ENCODE results near the gene TMEM184B. TPM values are rescaled to one million over a fixed set of nuclear protein-coding genes. Genes with fewer than 3 reads are reported as not detected.

The TMEM184B gene
- total RNA-seq, 1 donor, result 30.0 TPM

DNA sequence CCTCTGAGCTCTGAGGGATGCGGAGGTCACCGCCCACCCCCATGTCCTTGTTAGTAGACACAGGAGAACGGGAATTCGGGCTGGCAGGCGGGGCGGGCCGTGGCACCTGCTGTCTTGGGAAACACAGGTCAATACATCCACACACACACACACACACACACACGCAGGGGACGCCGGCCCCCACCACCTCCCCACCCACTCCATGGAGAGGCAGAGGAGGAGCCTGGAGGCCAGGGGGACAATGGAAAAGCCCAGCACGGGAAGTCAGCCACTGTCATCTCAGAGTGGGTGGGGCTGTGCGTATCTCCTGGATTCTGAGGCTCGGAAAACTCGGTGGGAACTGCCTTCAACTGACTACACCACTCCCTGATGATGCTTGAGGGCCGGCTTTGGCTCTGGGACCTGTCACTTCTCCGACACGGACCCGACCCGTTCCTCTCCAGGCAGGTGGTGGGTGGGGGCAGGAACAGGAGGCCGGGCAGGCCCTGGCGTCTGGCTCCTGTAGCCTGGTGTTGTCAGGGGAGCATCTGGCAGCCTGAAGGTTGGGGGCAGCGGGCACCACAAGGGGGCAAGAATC, 18.5 kb upstream of the TMEM184B start:
- H3K4me3 ChIP-seq (ENCODE audit: insufficient read depth, low read length), result no peak overlapping the region
- DNase-seq (ENCODE audit: insufficient read length, low spot score, missing footprints), result peak; percentile 88
- TF ChIP-seq, protein P1, sequence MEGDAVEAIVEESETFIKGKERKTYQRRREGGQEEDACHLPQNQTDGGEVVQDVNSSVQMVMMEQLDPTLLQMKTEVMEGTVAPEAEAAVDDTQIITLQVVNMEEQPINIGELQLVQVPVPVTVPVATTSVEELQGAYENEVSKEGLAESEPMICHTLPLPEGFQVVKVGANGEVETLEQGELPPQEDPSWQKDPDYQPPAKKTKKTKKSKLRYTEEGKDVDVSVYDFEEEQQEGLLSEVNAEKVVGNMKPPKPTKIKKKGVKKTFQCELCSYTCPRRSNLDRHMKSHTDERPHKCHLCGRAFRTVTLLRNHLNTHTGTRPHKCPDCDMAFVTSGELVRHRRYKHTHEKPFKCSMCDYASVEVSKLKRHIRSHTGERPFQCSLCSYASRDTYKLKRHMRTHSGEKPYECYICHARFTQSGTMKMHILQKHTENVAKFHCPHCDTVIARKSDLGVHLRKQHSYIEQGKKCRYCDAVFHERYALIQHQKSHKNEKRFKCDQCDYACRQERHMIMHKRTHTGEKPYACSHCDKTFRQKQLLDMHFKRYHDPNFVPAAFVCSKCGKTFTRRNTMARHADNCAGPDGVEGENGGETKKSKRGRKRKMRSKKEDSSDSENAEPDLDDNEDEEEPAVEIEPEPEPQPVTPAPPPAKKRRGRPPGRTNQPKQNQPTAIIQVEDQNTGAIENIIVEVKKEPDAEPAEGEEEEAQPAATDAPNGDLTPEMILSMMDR (IDR thresholded peaks at IDR 0.05; ENCODE audit: extremely low read depth, low read depth, low read length), result no peak
- H3K27me3 ChIP-seq (ENCODE audit: insufficient read depth, low read length), result no peaks in the 10 kb centered on the region
- H3K9me3 ChIP-seq (ENCODE audit: low read depth, low read length), result no peaks in the 10 kb centered on the region
- H3K36me3 ChIP-seq (ENCODE audit: insufficient read depth, low read length), result peaks cover 77% of the 10 kb centered on the region
- H3K4me1 ChIP-seq (ENCODE audit: insufficient read depth, low read length), result no peaks in the 10 kb centered on the region
- H3K4me2 ChIP-seq (ENCODE audit: insufficient read depth, low read length), result no peak overlapping the region
- H2AFZ ChIP-seq (ENCODE audit: low read length), result no peak overlapping the region
- H4K20me1 ChIP-seq (ENCODE audit: insufficient read depth, low read length), result peaks cover 25% of the 10 kb centered on the region
- peaks cover 34% of the 10 kb centered on the region for H3K79me2 ChIP-seq (ENCODE audit: insufficient read depth, low read length)
- H3K27ac ChIP-seq (ENCODE audit: low read depth, low read length), result no peak overlapping the region

DNA sequence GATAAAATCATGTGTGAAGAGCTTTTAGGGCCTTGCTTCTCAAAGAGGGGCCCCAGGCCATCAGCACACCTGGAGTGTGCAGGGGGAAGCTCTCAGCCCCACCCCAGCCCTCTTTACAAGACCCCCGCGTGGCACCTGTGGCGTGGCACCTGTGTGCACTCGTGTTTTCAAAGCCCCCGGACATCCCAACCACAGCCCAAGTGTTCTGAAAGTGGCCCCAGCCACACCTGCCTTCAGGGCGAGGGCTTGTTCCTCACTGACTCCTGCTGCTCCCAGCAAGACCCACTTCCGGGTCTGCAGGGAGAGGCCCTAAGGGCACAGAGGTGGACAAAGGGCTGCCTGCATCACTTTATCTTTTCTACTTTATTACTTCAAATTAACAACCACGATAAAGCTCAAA, 17.5 kb upstream of the TMEM184B start:
- peaks cover 67% of the 10 kb centered on the region for H3K36me3 ChIP-seq (ENCODE audit: insufficient read depth, low read length)
- no peak overlapping the region for H3K4me2 ChIP-seq (ENCODE audit: insufficient read depth, low read length)
- peaks cover 18% of the 10 kb centered on the region for H4K20me1 ChIP-seq (ENCODE audit: insufficient read depth, low read length)
- peaks cover 25% of the 10 kb centered on the region for H3K79me2 ChIP-seq (ENCODE audit: insufficient read depth, low read length)
- peak; percentile 50 for DNase-seq (ENCODE audit: insufficient read length, low spot score, missing footprints)
- no peaks in the 10 kb centered on the region for H3K9me3 ChIP-seq (ENCODE audit: low read depth, low read length)
- no peak overlapping the region for H2AFZ ChIP-seq (ENCODE audit: low read length)
- no peak overlapping the region for H3K27ac ChIP-seq (ENCODE audit: low read depth, low read length)
- TF ChIP-seq, protein P1 (IDR thresholded peaks at IDR 0.05; ENCODE audit: extremely low read depth, low read depth, low read length), result no peak
- H3K27me3 ChIP-seq (ENCODE audit: insufficient read depth, low read length), result no peaks in the 10 kb centered on the region
- H3K4me1 ChIP-seq (ENCODE audit: insufficient read depth, low read length), result no peaks in the 10 kb centered on the region
- no peak overlapping the region for H3K4me3 ChIP-seq (ENCODE audit: insufficient read depth, low read length)

DNA sequence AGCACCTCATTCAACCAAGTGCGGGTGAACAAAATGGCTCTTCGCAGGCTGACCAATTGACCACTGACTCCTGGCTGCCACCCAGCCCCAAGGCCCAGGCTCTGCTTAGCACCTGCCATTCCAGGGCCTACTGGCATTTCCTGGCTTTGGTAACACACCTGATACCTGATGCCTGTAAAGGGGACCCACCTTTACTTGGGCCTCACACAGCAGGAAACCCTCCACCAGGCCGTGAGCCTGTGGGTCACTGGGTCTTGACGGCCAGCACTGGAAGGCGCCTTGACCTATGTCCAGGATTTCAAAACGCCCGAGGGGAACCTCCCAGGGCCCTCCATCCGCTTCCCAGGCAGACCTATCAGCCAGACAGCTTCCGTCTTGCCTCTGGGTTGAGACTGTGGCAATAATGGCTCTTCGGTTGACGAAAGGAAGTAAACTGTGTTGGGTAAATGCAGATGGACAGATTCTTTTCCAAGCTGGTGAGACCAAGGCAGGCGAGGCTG, 16.8 kb upstream of the TMEM184B start:
- H3K36me3 ChIP-seq (ENCODE audit: insufficient read depth, low read length), result peaks cover 60% of the 10 kb centered on the region

More for the DNA sequence above, 16.8 kb upstream of the TMEM184B start:
- Histone ChIP-seq H2AFZ (ENCODE audit: low read length) (no peak overlapping the region), H3K4me1 (ENCODE audit: insufficient read depth, low read length) (peaks cover under 1% of the 10 kb centered on the region), H3K79me2 (ENCODE audit: insufficient read depth, low read length) (peaks cover 18% of the 10 kb centered on the region), H3K4me3 (ENCODE audit: insufficient read depth, low read length) (no peak overlapping the region), H3K9me3 (ENCODE audit: low read depth, low read length) (no peaks in the 10 kb centered on the region), H3K27ac (ENCODE audit: low read depth, low read length) (no peak overlapping the region), H3K27me3 (ENCODE audit: insufficient read depth, low read length) (no peaks in the 10 kb centered on the region), H4K20me1 (ENCODE audit: insufficient read depth, low read length) (peaks cover 15% of the 10 kb centered on the region), H3K4me2 (ENCODE audit: insufficient read depth, low read length) (no peak overlapping the region)
- TF ChIP-seq, protein P1 (IDR thresholded peaks at IDR 0.05; ENCODE audit: extremely low read depth, low read depth, low read length), result no peak
- DNase-seq (ENCODE audit: insufficient read length, low spot score, missing footprints), result no peak
